IMR-90 (cell line): Measurements from ENCODE around the gene RRP1B. TPM values are rescaled to one million over a fixed set of nuclear protein-coding genes. Genes with fewer than 3 reads are reported as not detected.

Source experiments
- ATAC-seq: fragments of 200-7000 bp; cut with Tn5 transposase; 2 replicates; pipeline ENCODE4 v1.9.1; 2020; ENCODE audit warnings: low read depth, mild to moderate bottlenecking, moderate library complexity
- BruUV-seq: library from RNA; stranded (reverse); fragments of 400-500 nt; replicated peaks from 2 replicates; lab custom pipeline; 2021; lab: Mats Ljungman, UMichigan
- CTCF ChIA-PET: fragments of 300-600 bp; formaldehyde crosslinking; extraction: SDS; loops from one replicate; lab custom pipeline; 2021; ENCODE audit warnings: antibody characterized with exemption; lab: Yijun Ruan, JAX
- POLR2A ChIA-PET: fragments of 300-600 bp; sonication (Branson Sonifier 250); formaldehyde crosslinking; loops from one replicate; lab custom pipeline; 2022; ENCODE audit warnings: antibody characterized with exemption; ENCODE audit not compliant: unreplicated experiment; lab: Charles Lee
- DNase-seq: peaks from one replicate; pipeline ENCODE4 v3.0.0; 2013
- H2AFZ ChIP-seq: replicated peaks from 2 replicates; pipeline ENCODE3; 2013; ENCODE audit warnings: low read length, mild to moderate bottlenecking; ENCODE audit not compliant: poor library complexity
- H2AK5ac ChIP-seq: 2 replicates; pipeline ENCODE4 v1.6.1; 2013; ENCODE audit warnings: low read depth, low read length, inconsistent platforms
- H2AK9ac ChIP-seq: replicated peaks from 2 replicates; pipeline ENCODE3; 2013; ENCODE audit warnings: mild to moderate bottlenecking, low read depth, low read length, moderate library complexity; ENCODE audit not compliant: poor library complexity
- H2BK120ac ChIP-seq: 2 replicates; pipeline ENCODE4 v1.6.1; 2013; ENCODE audit warnings: low read depth, low read length, inconsistent platforms
- H2BK15ac ChIP-seq: 3 replicates; pipeline ENCODE4 v1.6.1; 2013; ENCODE audit warnings: low read depth, low read length, inconsistent platforms
- H2BK20ac ChIP-seq: 2 replicates; pipeline ENCODE4 v1.6.1; 2013; ENCODE audit warnings: low read depth, mild to moderate bottlenecking, inconsistent platforms, low read length, moderate library complexity
- H2BK5ac ChIP-seq: 2 replicates; pipeline ENCODE4 v1.6.1; 2013; ENCODE audit warnings: mild to moderate bottlenecking, low read depth, low read length, inconsistent platforms; ENCODE audit not compliant: poor library complexity, severe bottlenecking
- H3K14ac ChIP-seq: replicated peaks from 2 replicates; pipeline ENCODE4 v1.6.1; 2013; ENCODE audit warnings: low read depth, low read length, inconsistent platforms
- H3K18ac ChIP-seq: 2 replicates; pipeline ENCODE4 v1.6.1; 2013; ENCODE audit warnings: low read depth, low read length, control low read depth
- H3K23ac ChIP-seq: 2 replicates; pipeline ENCODE4 v1.6.1; 2013; ENCODE audit warnings: low read depth, low read length, inconsistent platforms
- H3K27ac ChIP-seq: 2 replicates; pipeline ENCODE4 v1.5.1; 2013; ENCODE audit warnings: mild to moderate bottlenecking, control low read depth, low read length; ENCODE audit not compliant: insufficient read depth
- H3K27me3 ChIP-seq: 2 replicates; pipeline ENCODE4 v1.6.1; 2013; ENCODE audit warnings: low read length; ENCODE audit not compliant: control insufficient read depth, insufficient read depth
- H3K36me3 ChIP-seq: 2 replicates; pipeline ENCODE4 v1.6.1; 2013; ENCODE audit warnings: low read length, mixed read lengths; ENCODE audit not compliant: control insufficient read depth, insufficient read depth
- H3K4ac ChIP-seq: 2 replicates; pipeline ENCODE4 v1.6.1; 2013; ENCODE audit warnings: low read depth, low read length, inconsistent platforms
- H3K4me1 ChIP-seq: 2 replicates; pipeline ENCODE4 v1.6.1; 2013; ENCODE audit warnings: low read length, mixed read lengths; ENCODE audit not compliant: control insufficient read depth, insufficient read depth
- H3K4me2 ChIP-seq: 2 replicates; pipeline ENCODE4 v1.6.1; 2013; ENCODE audit warnings: low read depth, mild to moderate bottlenecking, control low read depth, low read length, moderate library complexity
- H3K4me3 ChIP-seq: 2 replicates; pipeline ENCODE4 v1.5.1; 2013; ENCODE audit warnings: low read depth, mild to moderate bottlenecking, control low read depth, low read length, moderate library complexity; ENCODE audit not compliant: insufficient read depth
- H3K56ac ChIP-seq: 2 replicates; pipeline ENCODE4 v1.6.1; 2013; ENCODE audit warnings: low read length, inconsistent platforms; ENCODE audit not compliant: insufficient read depth; ENCODE audit errors: extremely low read depth
- H3K79me1 ChIP-seq, 2 experiments: 2 replicates each; pipeline ENCODE4 v1.6.1; 2013; ENCODE audit warnings: low read length in 2 of 2, inconsistent platforms in 1 of 2, low read depth in 1 of 2
- H3K9ac ChIP-seq: 2 replicates; pipeline ENCODE4 v1.6.1; 2013; ENCODE audit warnings: low read depth, low read length, control low read depth
- H3K9me1 ChIP-seq: 2 replicates; pipeline ENCODE4 v1.6.1; 2013; ENCODE audit warnings: low read length, inconsistent platforms; ENCODE audit not compliant: insufficient read depth
- H3K9me3 ChIP-seq: 2 replicates; pipeline ENCODE4 v1.6.1; 2013; ENCODE audit warnings: low read length; ENCODE audit not compliant: control insufficient read depth, insufficient read depth
- H4K20me1 ChIP-seq: 2 replicates; pipeline ENCODE4 v1.6.1; 2013; ENCODE audit warnings: low read length, inconsistent platforms; ENCODE audit not compliant: insufficient read depth
- H4K5ac ChIP-seq: 2 replicates; pipeline ENCODE4 v1.6.1; 2013; ENCODE audit warnings: mild to moderate bottlenecking, low read depth, low read length, control low read depth
- H4K8ac ChIP-seq, 2 experiments: 2 replicates each; pipeline ENCODE4 v1.6.1; 2013; ENCODE audit warnings: low read depth in 2 of 2, low read length in 2 of 2, control low read depth in 1 of 2, inconsistent platforms in 1 of 2
- H4K91ac ChIP-seq: 2 replicates; pipeline ENCODE4 v1.6.1; 2013; ENCODE audit warnings: low read depth, low read length, inconsistent platforms; ENCODE audit not compliant: insufficient read depth
- BHLHE40 ChIP-seq: fragments of 150-350 bp; IDR thresholded peaks from 2 replicates; pipeline ENCODE4 v1.6.1; 2016; ENCODE audit warnings: mild to moderate bottlenecking, low read depth, low read length
- CEBPB ChIP-seq: IDR thresholded peaks from 2 replicates; pipeline ENCODE4 v1.6.1; 2012; ENCODE audit warnings: low read depth, low read length, improper control_type of control experiment
- CHD1 ChIP-seq: IDR thresholded peaks from 2 replicates; pipeline ENCODE4 v1.6.1; 2012; ENCODE audit warnings: low read depth, low read length, improper control_type of control experiment
- ELK1 ChIP-seq: fragments of 150-350 bp; IDR thresholded peaks from 2 replicates; pipeline ENCODE4 v1.6.1; 2016; ENCODE audit warnings: low read depth, mild to moderate bottlenecking, low read length, moderate library complexity, borderline replicate concordance
- FOS ChIP-seq: fragments of 150-350 bp; IDR thresholded peaks from 2 replicates; pipeline ENCODE4 v1.6.1; 2016; ENCODE audit warnings: low read depth, low read length
- MAFK ChIP-seq: IDR thresholded peaks from 2 replicates; pipeline ENCODE4 v1.6.1; 2012; ENCODE audit warnings: low read depth, low read length, improper control_type of control experiment
- MAZ ChIP-seq: IDR thresholded peaks from 2 replicates; pipeline ENCODE4 v1.6.1; 2012; ENCODE audit warnings: low read depth, mild to moderate bottlenecking, low read length, improper control_type of control experiment, moderate library complexity, borderline replicate concordance
- MXI1 ChIP-seq: IDR thresholded peaks from 2 replicates; pipeline ENCODE4 v1.6.1; 2012; ENCODE audit warnings: low read depth, mild to moderate bottlenecking, low read length, moderate library complexity, borderline replicate concordance
- NFE2L2 ChIP-seq: fragments of 150-350 bp; IDR thresholded peaks from 2 replicates; pipeline ENCODE4 v1.6.1; 2016; ENCODE audit warnings: low read depth, mild to moderate bottlenecking, low read length
- POLR2A ChIP-seq: IDR thresholded peaks from 2 replicates; pipeline ENCODE4 v1.6.1; 2012; ENCODE audit warnings: mild to moderate bottlenecking, low read depth, low read length
- RAD21 ChIP-seq: IDR thresholded peaks from 2 replicates; pipeline ENCODE4 v1.6.1; 2012; ENCODE audit warnings: low read length, improper control_type of control experiment
- RCOR1 ChIP-seq: IDR thresholded peaks from 2 replicates; pipeline ENCODE4 v1.6.1; 2012; ENCODE audit warnings: mild to moderate bottlenecking, low read length, improper control_type of control experiment; ENCODE audit not compliant: insufficient replicate concordance
- RFX5 ChIP-seq: IDR thresholded peaks from 2 replicates; pipeline ENCODE4 v1.8.0; 2012; ENCODE audit warnings: low read depth, mild to moderate bottlenecking, low read length, moderate library complexity
- SMC3 ChIP-seq: fragments of 150-350 bp; IDR thresholded peaks from 2 replicates; pipeline ENCODE4 v1.6.1; 2016; ENCODE audit warnings: low read depth, mild to moderate bottlenecking, antibody characterized with exemption, low read length, moderate library complexity
- WGBS, 2 experiments: methylation state at CpG; one replicate each; pipeline versions ENCODE4 v1.1.5 to v1.1.7; 2013; ENCODE audit warnings: missing lambda C conversion rate in 2 of 2; ENCODE audit not compliant: insufficient read length in 1 of 2; ENCODE audit errors: extremely low coverage in 2 of 2; 5-methylcytosine and 5-hydroxymethylcytosine counted together
- dilution Hi-C: fragments of 300-500 bp; cut with HindIII; formaldehyde crosslinking; loops from one replicate; pipeline ENCODE4 v1.14.3; 2018; ENCODE audit warnings: low sequenced_read_pairs; ENCODE audit not compliant: unreplicated experiment
- in situ Hi-C: fragments of 300-500 bp; cut with MboI; formaldehyde crosslinking; loops from 3 replicates; pipeline ENCODE4 v1.14.3; 2019; ENCODE audit warnings: low sequenced_read_pairs, inconsistent platforms, mixed read lengths
- intact Hi-C: fragments of 100-400 bp; cut with micrococcal nuclease; formaldehyde crosslinking; loops from 2 replicates; pipeline ENCODE4 v1.10.0; 2022
- polyA plus RNA-seq, 3 experiments: library from polyadenylated mRNA; depleted of rRNA; stranded (reverse); fragments of >200 nt; gene quantifications; 2 replicates each; pipeline ENCODE4 v1.2.3, GENCODE V29; 2012; ENCODE audit warnings: low replicate concordance in 1 of 3
- total RNA-seq: library from RNA; depleted of rRNA; stranded (reverse); fragments of >200 nt; gene quantifications from 2 replicates; pipeline ENCODE4 v1.2.3, GENCODE V29; 2012
- TF ChIP-seq, protein P1 (sequence below): fragments of 150-350 bp; IDR thresholded peaks from 2 replicates; pipeline ENCODE4 v1.6.1; 2017; ENCODE audit warnings: mild to moderate bottlenecking, antibody characterized with exemption, low read length, low read depth
- TF ChIP-seq, protein P2 (sequence below): conservative IDR thresholded peaks from 2 replicates; pipeline ENCODE4 v1.5.1; 2012; ENCODE audit warnings: mild to moderate bottlenecking, low read depth, low read length, improper control_type of control experiment

The RRP1B gene
- total and polyA plus RNA-seq, 2 of the 4 experiments (the other 2 are of a cell fraction) = 11.1 to 16.1 TPM

DNA sequence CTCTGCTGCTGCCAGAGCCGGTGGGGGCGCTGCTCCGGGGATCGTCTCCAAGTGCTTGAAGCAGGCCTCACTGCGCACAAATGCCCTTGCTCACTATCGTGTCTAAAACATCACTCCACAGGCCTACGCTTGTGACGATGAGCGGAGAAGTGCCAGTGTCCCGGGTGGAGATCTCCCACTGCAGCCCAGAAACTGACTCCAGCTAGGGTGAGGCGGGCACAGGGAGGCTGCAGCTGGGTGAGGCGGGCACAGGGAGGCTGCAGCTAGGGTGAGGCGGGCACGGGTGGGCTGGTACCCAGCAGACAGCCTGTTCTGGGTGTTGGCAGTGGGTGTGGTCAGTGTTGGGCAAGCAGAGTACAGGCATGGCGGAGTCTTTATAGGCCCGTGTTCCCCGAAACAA, 36.9 kb downstream of the RRP1B start:
- no peak overlapping the region for H2BK5ac ChIP-seq
- intact Hi-C loops (no loop called here), dilution Hi-C loops (no loop called here), in situ Hi-C loops (no loop called here)
- H4K5ac ChIP-seq = no peak overlapping the region
- H3K27ac ChIP-seq = no peak overlapping the region
- H2AK9ac ChIP-seq = no peak overlapping the region
- WGBS, 2 experiments = 89% methylated on average over 6 of the region's 17 CpGs; no CpG with 5 or more reads in 1 of the 2 experiments
- H4K91ac ChIP-seq = no peak overlapping the region
- H3K18ac ChIP-seq = no peak overlapping the region
- ChIA-PET CTCF (no interaction called here), POLR2A (no interaction called here)
- peaks cover 31% of the 10 kb centered on the region for H3K36me3 ChIP-seq
- no TSS peak for BruUV-seq
- H3K9me3 ChIP-seq = no peaks in the 10 kb centered on the region
- H2AK5ac ChIP-seq = no peak overlapping the region
- no peak overlapping the region for H2BK15ac ChIP-seq
- no peaks in the 10 kb centered on the region; the same call in 1 of the 2 replicates for H3K9me1 ChIP-seq
- H3K4me2 ChIP-seq = no peak overlapping the region
- no peaks in the 10 kb centered on the region for H4K20me1 ChIP-seq
- H4K8ac ChIP-seq = no peak overlapping the region
- H2BK20ac ChIP-seq = no peak overlapping the region
- H3K4me3 ChIP-seq = no peak overlapping the region
- no peak for DNase-seq
- H3K23ac ChIP-seq = no peak overlapping the region
- no peak overlapping the region for H3K9ac ChIP-seq
- no peak overlapping the region for H3K14ac ChIP-seq
- H3K79me1 ChIP-seq = no peaks in the 10 kb centered on the region
- no peak overlapping the region for H2BK120ac ChIP-seq
- no peaks in the 10 kb centered on the region for H3K27me3 ChIP-seq
- H3K56ac ChIP-seq = no peak overlapping the region
- H3K4ac ChIP-seq = no peak overlapping the region
- TF ChIP-seq SMC3 (no peak), CEBPB (no peak), POLR2A (no peak), RFX5 (no peak), CHD1 (no peak), FOS (no peak), NFE2L2 (no peak), BHLHE40 (no peak), MAFK (no peak), MXI1 (no peak), RCOR1 (no peak), RAD21 (no peak), ELK1 (no peak), MAZ (no peak)
- TF ChIP-seq, protein P1, sequence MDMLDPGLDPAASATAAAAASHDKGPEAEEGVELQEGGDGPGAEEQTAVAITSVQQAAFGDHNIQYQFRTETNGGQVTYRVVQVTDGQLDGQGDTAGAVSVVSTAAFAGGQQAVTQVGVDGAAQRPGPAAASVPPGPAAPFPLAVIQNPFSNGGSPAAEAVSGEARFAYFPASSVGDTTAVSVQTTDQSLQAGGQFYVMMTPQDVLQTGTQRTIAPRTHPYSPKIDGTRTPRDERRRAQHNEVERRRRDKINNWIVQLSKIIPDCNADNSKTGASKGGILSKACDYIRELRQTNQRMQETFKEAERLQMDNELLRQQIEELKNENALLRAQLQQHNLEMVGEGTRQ = no peak
- TF ChIP-seq, protein P2, sequence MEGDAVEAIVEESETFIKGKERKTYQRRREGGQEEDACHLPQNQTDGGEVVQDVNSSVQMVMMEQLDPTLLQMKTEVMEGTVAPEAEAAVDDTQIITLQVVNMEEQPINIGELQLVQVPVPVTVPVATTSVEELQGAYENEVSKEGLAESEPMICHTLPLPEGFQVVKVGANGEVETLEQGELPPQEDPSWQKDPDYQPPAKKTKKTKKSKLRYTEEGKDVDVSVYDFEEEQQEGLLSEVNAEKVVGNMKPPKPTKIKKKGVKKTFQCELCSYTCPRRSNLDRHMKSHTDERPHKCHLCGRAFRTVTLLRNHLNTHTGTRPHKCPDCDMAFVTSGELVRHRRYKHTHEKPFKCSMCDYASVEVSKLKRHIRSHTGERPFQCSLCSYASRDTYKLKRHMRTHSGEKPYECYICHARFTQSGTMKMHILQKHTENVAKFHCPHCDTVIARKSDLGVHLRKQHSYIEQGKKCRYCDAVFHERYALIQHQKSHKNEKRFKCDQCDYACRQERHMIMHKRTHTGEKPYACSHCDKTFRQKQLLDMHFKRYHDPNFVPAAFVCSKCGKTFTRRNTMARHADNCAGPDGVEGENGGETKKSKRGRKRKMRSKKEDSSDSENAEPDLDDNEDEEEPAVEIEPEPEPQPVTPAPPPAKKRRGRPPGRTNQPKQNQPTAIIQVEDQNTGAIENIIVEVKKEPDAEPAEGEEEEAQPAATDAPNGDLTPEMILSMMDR = no peak
- H3K4me1 ChIP-seq = no peaks in the 10 kb centered on the region
- ATAC-seq = no peak
- H2AFZ ChIP-seq = no peak overlapping the region
